Kidney capillary endothelial cell (primary cell): ENCODE measurements around the gene KLHL2.
"Not testable (repeated sequence)": the region's sequence is repeated elsewhere in the genome, so short reads cannot be mapped to it uniquely, and the experiment has no call there.

Experiments
- DNase-seq: peaks from one replicate; pipeline ENCODE4 v3.0.0-alpha.2; 2018; ENCODE audit warnings: low spot score

Gene KLHL2

GRCh38 chr4:165234766-165235165 lies 27.4 kb downstream of the KLHL2 start:
- DNase-seq: no peak

DNA sequence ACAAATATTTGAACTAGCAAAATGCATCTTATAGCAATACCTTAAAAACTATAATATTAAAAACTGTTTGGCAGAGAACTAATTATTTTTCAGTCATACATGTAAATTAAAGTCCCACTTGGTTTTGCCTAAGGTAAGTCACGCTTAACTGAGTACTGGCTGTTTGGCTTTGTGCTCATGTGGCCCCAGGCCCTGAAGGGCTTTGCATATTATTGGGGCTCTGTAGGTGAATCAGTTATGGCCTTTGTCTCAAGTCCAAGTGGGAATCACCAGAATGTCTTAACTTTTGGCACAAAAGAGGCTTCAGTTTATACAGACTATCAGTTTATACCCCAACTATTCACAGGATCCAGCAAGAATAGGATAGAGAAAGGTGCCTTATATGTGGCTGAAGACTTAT lies 29.5 kb downstream of the KLHL2 start:
- not testable (repeated sequence) for DNase-seq

GRCh38 chr4:165238041-165238640 lies 30.8 kb downstream of the KLHL2 start:
- peak; percentile 42 for DNase-seq

DNA sequence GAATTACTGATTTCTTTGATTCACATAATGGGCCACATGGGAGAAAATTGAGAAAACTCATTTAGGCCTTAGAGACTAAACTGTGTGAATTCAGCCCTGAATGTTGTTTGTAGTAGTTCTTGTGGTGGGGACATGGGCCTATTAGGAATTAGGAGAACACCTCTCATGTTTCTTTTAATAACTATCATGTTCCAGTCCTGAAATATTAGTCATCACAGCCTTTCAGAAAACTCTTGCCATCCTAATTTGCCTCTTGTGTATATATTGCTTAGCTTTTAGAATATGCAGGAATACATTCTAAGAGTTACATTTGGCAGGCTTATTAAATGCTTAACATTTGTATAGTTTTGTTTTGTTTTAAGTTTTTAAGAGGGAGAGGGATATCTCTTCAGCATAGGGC lies 33.4 kb downstream of the KLHL2 start:
- DNase-seq: not testable (repeated sequence)

DNA sequence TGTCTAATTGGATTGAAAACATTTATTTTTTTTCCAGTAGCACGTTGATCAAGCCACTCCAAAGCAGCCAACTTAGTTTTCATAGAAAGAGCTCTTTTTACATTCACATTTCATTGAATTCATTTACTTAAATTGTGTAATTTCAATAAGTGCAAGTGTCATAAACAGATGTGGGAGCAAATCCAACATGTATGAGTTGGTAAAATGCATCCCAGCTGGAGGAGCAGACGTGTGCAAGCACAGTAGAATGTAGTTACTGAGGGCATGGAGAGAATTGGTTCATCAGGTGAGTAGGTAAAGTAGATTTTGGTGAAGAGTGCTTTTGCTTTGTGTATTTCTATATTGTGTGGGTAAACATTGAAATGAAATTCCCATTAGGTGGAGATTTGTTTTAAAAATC lies 36.8 kb downstream of the KLHL2 start:
- not testable (repeated sequence) for DNase-seq

DNA sequence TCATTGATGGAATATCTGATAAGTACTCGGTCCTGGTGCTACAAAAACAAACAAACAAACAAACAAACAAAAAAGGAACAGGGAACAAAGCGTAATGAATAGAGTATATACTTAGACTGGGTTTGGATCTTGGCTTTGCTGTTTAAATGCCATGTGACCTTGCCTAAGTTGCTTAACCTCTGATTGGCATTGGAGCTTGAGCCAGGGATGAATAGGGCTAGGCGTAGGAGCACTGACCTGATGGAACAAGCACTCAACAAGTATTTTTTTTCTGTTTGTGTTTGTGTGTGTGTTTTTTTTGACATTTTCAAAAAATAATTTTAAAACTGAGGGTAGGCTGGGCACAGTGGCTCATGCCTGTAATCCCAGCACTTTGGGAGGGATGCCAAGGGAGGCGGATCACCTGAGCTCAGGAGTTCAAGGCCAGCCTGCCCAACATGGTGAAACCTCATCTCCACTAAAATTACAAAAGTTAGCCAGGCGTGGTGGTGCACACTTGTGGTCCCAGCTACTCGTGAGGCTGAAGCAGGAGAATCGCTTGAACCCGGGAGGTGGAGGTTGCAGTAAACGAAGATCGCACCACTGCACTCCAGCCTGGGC lies 37.3 kb downstream of the KLHL2 start:
- not testable (repeated sequence) for DNase-seq

DNA sequence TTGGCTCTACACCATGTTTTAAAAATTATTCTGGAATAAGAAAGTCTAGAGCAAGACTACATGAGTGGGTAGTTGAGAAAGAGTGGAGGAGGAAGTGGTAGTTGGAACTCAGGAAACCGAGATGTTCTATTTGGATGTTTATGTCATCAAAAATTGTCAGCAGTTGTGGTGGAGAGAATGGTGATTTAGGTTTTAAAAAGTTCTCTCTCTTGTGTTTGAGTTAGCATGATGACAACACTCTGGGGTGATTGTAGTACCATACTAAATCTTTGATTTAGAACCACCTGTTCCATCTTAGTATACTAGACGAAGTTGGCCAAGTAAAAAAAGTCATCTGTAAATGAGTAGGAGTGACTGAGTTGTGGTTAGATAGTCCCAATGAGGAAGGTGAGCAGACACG lies 40.7 kb downstream of the KLHL2 start:
- DNase-seq: no peak

DNA sequence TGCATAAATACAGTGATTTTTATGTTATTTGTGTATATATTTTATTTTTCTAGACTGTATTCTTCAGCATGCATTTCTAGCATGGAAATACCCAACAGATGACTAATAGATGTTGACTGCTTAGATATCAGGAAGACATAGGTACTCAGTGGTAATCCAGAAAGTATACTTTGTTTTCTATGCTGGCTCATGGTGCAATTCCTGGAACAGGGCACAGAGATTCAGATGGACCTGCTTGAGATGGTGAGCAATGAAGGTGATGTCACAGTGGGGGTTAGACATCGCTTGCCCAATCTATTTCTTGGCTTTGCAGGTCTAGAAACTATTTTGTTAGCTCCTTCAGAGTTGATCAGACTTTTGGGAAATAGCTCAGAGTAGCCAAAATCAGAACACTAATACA lies 41.5 kb downstream of the KLHL2 start:
- peak; percentile 19 for DNase-seq

GRCh38 chr4:165254771-165255170 lies 47.4 kb downstream of the KLHL2 start:
- not testable (repeated sequence) for DNase-seq

DNA sequence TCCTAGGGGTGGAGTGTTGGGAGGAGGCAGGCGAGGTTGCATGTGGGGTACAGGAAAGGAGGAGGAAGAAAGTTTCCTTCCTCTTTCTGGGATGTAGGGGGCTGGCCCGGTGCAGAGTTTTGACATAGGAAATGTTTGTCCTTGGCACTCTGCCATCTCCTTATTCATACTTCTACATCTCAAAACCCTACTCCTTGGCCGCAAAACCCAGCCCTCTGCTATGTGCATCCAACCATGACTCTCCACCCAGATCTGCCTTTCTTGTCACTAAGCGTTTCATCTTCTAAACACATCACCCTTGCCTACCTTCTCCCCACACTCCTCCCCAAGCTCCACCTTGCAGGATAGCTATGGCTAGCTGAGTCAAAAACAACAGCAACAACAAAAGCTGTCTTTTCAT lies 48.1 kb downstream of the KLHL2 start:
- DNase-seq: peak; percentile 41

GRCh38 chr4:165256074-165256659 lies 48.8 kb downstream of the KLHL2 start:
- DNase-seq: not testable (repeated sequence)

DNA sequence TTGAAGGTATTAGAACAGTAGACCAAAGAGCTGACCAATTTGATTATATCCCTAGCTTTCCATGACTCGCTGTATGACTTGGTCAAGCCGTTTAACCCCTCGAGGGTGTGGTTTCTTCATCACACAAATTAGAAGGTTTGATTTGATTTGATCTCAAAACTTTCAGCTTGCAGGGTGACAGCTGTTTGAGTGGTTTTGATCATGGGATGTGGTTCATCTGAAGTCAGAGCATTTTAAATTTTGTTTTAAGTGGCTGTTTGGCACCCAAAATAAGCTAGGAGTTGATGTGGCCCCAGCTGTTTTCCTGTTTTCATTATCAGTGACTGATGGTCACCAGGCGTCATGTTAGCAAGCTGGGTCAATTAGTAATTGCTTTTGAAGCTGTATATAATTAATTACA lies 52.4 kb downstream of the KLHL2 start:
- not testable (repeated sequence) for DNase-seq

DNA sequence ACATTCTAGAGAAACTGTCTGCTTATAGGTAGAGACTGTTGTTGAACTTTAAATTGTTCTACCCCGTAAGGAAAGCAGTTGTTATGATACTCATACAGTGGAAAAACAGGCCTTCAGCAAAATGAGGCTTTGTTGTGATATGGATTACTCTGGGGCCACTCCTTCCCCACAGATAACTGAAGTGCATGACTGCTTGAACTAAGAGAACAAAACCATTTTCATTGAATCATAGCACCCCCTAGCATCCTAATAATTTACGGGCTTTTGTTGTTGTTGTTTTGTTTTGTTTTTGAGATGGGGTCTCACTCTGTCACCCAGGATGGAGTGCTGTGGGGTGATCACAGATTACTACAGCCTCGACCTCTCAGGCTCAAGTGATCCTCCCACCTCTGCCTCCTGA lies 54.9 kb downstream of the KLHL2 start:
- DNase-seq: not testable (repeated sequence)

GRCh38 chr4:165263466-165263865 lies 56.1 kb downstream of the KLHL2 start:
- not testable (repeated sequence) for DNase-seq

DNA sequence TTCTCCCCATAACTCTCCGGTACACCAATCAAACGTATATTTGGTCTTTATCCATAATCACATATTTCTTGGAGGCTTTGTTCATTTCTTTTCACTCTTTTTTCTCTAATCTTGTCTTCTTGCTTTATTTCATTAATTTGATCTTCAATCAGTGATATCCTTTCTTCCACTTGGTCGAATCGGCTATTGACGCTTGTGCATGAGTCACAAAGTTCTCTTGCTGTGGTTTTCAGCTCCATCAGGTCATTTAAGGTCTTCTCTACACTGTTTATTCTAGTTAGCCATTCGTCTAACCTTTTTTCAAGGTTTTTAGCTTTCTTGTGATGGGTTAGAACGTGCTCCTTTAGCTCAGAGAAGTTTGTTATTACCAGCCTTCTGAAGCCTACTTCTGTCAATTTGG lies 62.6 kb downstream of the KLHL2 start:
- DNase-seq: not testable (repeated sequence)

GRCh38 chr4:165273443-165273842 lies 66.1 kb downstream of the KLHL2 start:
- DNase-seq: not testable (repeated sequence)

DNA sequence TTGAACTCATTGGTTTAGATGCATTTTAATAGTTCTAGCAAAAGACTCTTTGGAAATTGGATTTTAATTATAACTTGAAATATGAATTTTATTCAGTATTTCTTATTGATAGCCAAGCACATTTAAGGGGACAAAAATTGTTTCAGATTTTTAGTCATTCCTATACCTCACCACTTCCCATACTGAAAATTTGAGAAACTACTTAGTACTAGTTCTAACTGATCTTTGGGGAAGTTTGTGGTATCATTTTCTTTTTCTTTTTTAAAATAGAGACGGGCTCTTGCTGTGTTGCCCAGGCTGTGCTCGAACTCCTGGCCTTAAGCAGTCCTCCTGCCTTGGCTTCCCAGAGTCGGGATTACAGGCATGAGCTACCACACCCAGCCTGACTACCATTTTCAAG lies 68.0 kb downstream of the KLHL2 start:
- not testable (repeated sequence) for DNase-seq

- DNase-seq: not testable (repeated sequence)
Observed at GRCh38 chr4:165279531-165279930, 72.2 kb downstream of the KLHL2 start.

DNA sequence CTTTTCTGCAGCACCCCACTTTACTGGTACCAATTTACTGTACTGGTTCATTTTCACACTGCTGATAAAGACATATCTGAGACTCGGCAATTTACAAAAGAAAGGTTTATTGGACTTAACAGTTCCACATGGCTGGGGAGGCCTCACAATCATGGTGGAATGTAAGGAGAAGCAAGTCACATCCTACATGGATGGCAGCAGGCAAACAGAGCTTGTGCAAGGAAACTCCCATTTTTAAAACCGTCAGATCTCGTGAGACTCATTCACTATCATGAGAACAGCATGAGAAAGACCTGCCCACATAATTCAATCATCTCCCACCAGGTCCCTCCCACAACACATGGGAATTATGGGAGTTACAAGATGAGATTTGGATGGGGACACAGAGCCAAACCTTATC lies 77.3 kb downstream of the KLHL2 start:
- not testable (repeated sequence) for DNase-seq

GRCh38 chr4:165286619-165287340 lies 79.4 kb downstream of the KLHL2 start:
- DNase-seq: not testable (repeated sequence)

DNA sequence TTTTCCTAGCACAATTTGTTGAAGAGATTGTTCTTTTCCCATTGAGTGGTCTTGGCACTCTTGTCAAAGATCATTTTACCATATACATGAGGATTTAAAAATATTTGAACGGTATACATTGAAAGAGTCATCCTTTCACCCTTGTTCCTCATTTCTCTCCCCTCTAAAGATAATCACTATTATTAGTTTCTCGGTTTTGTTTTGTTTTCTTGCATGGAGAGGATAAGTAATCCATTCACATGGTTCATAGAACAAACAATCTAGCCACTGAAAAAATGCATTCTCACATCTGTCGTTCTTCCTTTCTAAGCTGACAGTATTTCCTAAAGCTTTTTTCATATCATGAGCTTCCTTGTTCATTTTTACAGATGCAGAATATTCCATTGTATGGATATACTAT lies 80.9 kb downstream of the KLHL2 start:
- no peak for DNase-seq

- DNase-seq: no peak
Observed at GRCh38 chr4:165288639-165289422, 81.5 kb downstream of the KLHL2 start.
